ENCODE data around the gene C9orf153. TPM values are rescaled to one million over a fixed set of nuclear protein-coding genes. Genes with fewer than 3 reads are reported as not detected.
"Not testable (repeated sequence)": the region's sequence is repeated elsewhere in the genome, so short reads cannot be mapped to it uniquely, and the experiment has no call there.

The C9orf153 gene
- 0.41 and 0.45 TPM in 2 replicates for total RNA-seq (ENCODE audit: low replicate concordance)

- no peak for TF ChIP-seq CTCF (IDR thresholded peaks at IDR 0.05; ENCODE audit: insufficient read depth, low read length)
- no peak for DNase-seq (ENCODE audit: low read depth)
- H3K4me3 ChIP-seq (ENCODE audit: low read depth, low read length): no peak within 1 kb of the TSS
Measured at GRCh38 chr9:86259557-86259956, at the start of gene C9orf153. Gene C9orf153 (minus strand): TSS chr9:86259657. CDS start chr9:86229603, 30,054 bp downstream.

- H3K4me3 ChIP-seq (ENCODE audit: low read depth, low read length): no peak overlapping the region
- DNase-seq (ENCODE audit: low read depth): no peak
- no peak for TF ChIP-seq CTCF (IDR thresholded peaks at IDR 0.05; ENCODE audit: insufficient read depth, low read length)
Measured at GRCh38 chr9:86308687-86309086, 49.2 kb upstream of the C9orf153 start.

- no peak for TF ChIP-seq CTCF (IDR thresholded peaks at IDR 0.05; ENCODE audit: insufficient read depth, low read length)
- H3K4me3 ChIP-seq (ENCODE audit: low read depth, low read length): no peak overlapping the region
- DNase-seq (ENCODE audit: low read depth): no peak
Measured at GRCh38 chr9:86304236-86304730, 44.8 kb upstream of the C9orf153 start.

- TF ChIP-seq CTCF (IDR thresholded peaks at IDR 0.05; ENCODE audit: insufficient read depth, low read length): no peak
- no peak for DNase-seq (ENCODE audit: low read depth)
- no peak overlapping the region for H3K4me3 ChIP-seq (ENCODE audit: low read depth, low read length)
Measured at GRCh38 chr9:86303316-86303975, 44.0 kb upstream of the C9orf153 start.

- H3K4me3 ChIP-seq (ENCODE audit: low read depth, low read length): no peak overlapping the region
- TF ChIP-seq CTCF (IDR thresholded peaks at IDR 0.05; ENCODE audit: insufficient read depth, low read length): no peak
- DNase-seq (ENCODE audit: low read depth): no peak
Measured at GRCh38 chr9:86301686-86302085, 42.2 kb upstream of the C9orf153 start.

GRCh38 chr9:86300701-86301100 is 41.2 kb upstream of the C9orf153 start:
- TF ChIP-seq CTCF (IDR thresholded peaks at IDR 0.05; ENCODE audit: insufficient read depth, low read length): no peak
- no peak overlapping the region for H3K4me3 ChIP-seq (ENCODE audit: low read depth, low read length)
- DNase-seq (ENCODE audit: low read depth): no peak

- no peak for TF ChIP-seq CTCF (IDR thresholded peaks at IDR 0.05; ENCODE audit: insufficient read depth, low read length)
- H3K4me3 ChIP-seq (ENCODE audit: low read depth, low read length): no peak overlapping the region
- no peak for DNase-seq (ENCODE audit: low read depth)
Measured at GRCh38 chr9:86298873-86299272, 39.4 kb upstream of the C9orf153 start.

GRCh38 chr9:86290341-86290740 is 30.9 kb upstream of the C9orf153 start:
- not testable (repeated sequence) for DNase-seq (ENCODE audit: low read depth); H3K4me3 ChIP-seq (ENCODE audit: low read depth, low read length)
